GM12892 (cell line): ENCODE results near the gene ARHGEF11.

Experiments
- DNase-seq: peaks from one replicate; pipeline ENCODE4 v3.0.0; 2011; ENCODE audit not compliant: insufficient read length
- FAIRE-seq: peaks from 2 replicates; lab custom pipeline; 2011; peaks lifted over from hg19 to GRCh38; lab: Jason Lieb, UNC
- POLR2A ChIP-seq: IDR thresholded peaks from 2 replicates; pipeline ENCODE4 v1.6.1; 2011; ENCODE audit warnings: low read depth, low read length, control low read depth
- POLR2AphosphoS5 ChIP-seq: IDR thresholded peaks from 2 replicates; pipeline ENCODE4 v1.6.1; 2011; ENCODE audit warnings: low read depth, low read length, control low read depth
- TAF1 ChIP-seq: IDR thresholded peaks from 2 replicates; pipeline ENCODE4 v1.6.1; 2011; ENCODE audit warnings: low read depth, mild to moderate bottlenecking, control low read depth, low read length, borderline replicate concordance

Gene ARHGEF11

DNA sequence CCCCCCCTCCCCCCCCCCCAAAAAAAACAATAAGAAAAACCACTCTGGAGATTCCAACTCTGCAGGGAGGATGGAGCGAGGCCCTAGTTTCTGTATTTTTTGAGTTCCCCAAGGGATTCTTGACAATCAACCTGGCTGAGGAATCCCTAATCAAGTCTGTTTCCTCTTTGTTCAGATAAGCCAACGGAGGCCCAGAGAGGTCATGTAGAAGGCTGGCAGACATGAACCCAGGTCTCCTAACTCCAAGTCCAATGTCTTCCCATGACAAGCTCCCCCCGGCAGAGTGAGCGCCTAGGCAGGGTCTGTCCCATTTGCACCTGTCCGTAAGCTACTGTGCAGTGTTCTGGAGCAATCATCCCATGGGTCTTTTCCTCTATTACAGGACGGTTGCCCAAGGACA lies 85.6 kb downstream of the ARHGEF11 start:
- no peak for FAIRE-seq
- DNase-seq, result no peak
- TF ChIP-seq POLR2A, result no peak
- TF ChIP-seq POLR2AphosphoS5, result no peak
- no peak for TF ChIP-seq TAF1

- no peak for FAIRE-seq
- no peak for DNase-seq
- TF ChIP-seq TAF1 (no peak), POLR2A (no peak), POLR2AphosphoS5 (no peak)
These were observed 86.1 kb downstream of the ARHGEF11 start for GRCh38 chr1:156959414-156959813.

GRCh38 chr1:156958247-156958714 lies 87.3 kb downstream of the ARHGEF11 start:
- FAIRE-seq, result no peak
- no peak for DNase-seq
- no peak for TF ChIP-seq POLR2AphosphoS5
- no peak for TF ChIP-seq TAF1
- no peak for TF ChIP-seq POLR2A

DNA sequence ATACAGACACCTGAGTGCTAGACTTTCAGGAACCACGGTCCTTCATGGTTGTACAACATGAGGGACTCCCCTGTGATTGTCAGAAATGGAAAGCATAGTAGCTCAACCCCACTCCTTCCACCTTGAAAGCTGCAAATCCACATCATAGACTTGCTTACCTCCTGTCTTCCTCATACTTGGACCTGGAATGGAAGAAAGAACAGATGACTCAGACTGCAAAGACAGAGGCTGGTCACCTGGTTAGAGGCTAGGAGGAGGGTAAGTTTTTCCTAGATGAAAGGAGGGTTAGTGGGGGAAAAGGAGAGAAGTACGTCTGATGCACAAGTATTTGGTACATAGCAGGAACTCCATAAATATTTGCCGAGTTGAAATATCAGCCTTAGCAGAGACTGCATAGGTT lies 87.9 kb downstream of the ARHGEF11 start:
- DNase-seq, result no peak
- FAIRE-seq, result no peak
- TF ChIP-seq POLR2A (no peak), TAF1 (no peak), POLR2AphosphoS5 (no peak)

GRCh38 chr1:156956333-156956732 lies 89.2 kb downstream of the ARHGEF11 start:
- FAIRE-seq, result no peak
- TF ChIP-seq POLR2A (no peak), TAF1 (no peak), POLR2AphosphoS5 (no peak)
- DNase-seq, result no peak

- FAIRE-seq (no peak), DNase-seq (no peak)
- TF ChIP-seq POLR2AphosphoS5 (no peak), POLR2A (no peak), TAF1 (no peak)
These were observed 92.0 kb downstream of the ARHGEF11 start for GRCh38 chr1:156953571-156953970.

- no peak for TF ChIP-seq POLR2A
- TF ChIP-seq POLR2AphosphoS5, result no peak
- no peak for TF ChIP-seq TAF1
- FAIRE-seq (no peak), DNase-seq (no peak)
These were observed 94.2 kb downstream of the ARHGEF11 start for GRCh38 chr1:156951371-156951770.

DNA sequence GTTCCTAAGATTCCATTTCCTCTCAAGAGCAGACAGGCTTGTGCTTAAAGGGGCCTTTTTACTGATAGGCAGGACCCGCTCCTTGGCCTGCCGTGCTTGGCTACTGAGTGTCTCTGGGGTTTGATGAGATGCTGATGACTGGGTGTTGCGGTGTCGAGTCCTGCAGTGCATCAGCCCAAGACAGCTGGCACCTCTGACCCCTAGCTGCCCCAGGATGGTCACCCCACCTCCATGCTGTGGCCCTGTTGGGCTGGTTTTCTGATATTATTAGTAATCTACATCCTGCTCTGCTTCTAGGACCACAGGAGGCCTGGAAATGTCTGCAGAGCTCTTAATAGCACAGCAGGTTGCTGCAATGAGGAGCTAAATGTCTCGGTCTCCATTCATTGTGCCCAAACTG lies 96.4 kb downstream of the ARHGEF11 start:
- FAIRE-seq (no peak), DNase-seq (no peak)
- no peak for TF ChIP-seq TAF1
- no peak for TF ChIP-seq POLR2A
- no peak for TF ChIP-seq POLR2AphosphoS5

DNA sequence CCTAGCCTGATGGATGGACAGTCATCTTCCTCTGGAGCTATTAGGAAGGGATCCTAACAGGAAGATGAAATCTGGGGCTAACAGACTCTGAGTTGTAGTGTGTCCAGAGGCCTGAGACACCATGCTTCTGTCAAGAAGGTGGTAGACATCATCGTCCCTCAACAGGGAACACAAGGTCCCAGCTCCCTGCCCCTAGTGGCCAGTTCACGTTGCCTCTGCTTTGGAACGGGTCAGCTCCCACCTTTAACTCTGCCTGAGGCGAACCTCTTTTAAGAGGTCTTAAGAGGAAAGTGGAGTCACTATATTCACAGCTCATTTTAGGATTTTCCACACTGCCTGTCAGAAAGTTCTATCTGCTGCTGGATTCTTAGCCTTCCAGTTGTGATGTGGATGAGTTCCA lies 96.8 kb downstream of the ARHGEF11 start:
- no peak for FAIRE-seq
- DNase-seq, result no peak
- no peak for TF ChIP-seq TAF1
- no peak for TF ChIP-seq POLR2AphosphoS5
- no peak for TF ChIP-seq POLR2A

DNA sequence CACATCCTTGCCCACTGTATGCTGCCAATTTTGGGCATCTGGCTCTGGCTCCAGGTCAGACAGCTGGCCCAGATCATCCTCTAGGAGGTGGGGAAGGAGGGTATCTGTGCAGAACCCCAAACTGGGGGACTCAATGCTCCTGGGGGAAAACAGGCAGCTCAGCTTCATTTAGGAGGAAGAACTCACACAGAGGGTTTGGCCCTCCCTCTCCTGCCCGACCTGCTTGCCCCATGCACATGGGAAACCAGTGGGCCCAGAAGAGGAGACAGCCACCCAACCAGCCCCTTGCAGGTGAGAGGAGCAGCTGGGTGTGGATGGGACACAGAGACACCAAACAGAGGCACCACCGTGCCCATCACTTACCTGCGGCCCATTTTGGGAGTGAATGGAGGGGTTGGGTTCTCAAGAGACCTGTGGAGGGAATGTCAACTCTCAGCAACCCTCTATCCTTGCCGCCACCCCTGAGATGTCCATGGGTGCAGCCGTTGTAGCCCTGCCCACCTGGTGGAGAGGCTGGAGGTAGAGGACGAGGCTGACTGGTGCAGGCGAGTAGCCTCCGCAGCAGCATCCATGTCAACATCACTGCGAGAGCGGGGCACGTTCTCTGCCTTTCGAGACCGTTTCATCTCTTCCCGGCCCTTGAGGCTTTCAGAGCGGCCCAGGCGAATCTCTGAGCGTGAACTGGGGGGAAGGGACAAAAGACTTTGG lies 97.6 kb downstream of the ARHGEF11 start:
- FAIRE-seq (no peak), DNase-seq (no peak)
- TF ChIP-seq POLR2AphosphoS5 (no peak), POLR2A (no peak), TAF1 (no peak)

- TF ChIP-seq TAF1, result no peak
- DNase-seq (no peak), FAIRE-seq (no peak)
These were observed 98.4 kb downstream of the ARHGEF11 start for GRCh38 chr1:156947127-156947526.
